GM12878 (cell line): ENCODE measurements around the gene GCK. TPM values are rescaled to one million over a fixed set of nuclear protein-coding genes. Genes with fewer than 3 reads are reported as not detected.

Experiments
- ATAC-seq: fragments of 200-7000 bp; cut with Tn5 transposase; 3 replicates; pipeline ENCODE4 v1.9.1; 2020; ENCODE audit warnings: mild to moderate bottlenecking, moderate library complexity
- BruUV-seq: library from RNA; stranded (reverse); fragments of 400-500 nt; replicated peaks from 2 replicates; lab custom pipeline; 2021; lab: Mats Ljungman, UMichigan
- CTCF ChIA-PET: fragments of 300-600 bp; sonication (Branson Sonifier 250); formaldehyde crosslinking; extraction: SDS; loops from one replicate; lab custom pipeline; 2021; ENCODE audit warnings: inconsistent platforms; lab: Yijun Ruan, JAX
- POLR2A ChIA-PET: fragments of 350-600 bp; formaldehyde crosslinking; extraction: SDS; loops from one replicate; lab custom pipeline; 2021; ENCODE audit warnings: inconsistent platforms; lab: Charles Lee
- RAD21 ChIA-PET: fragments of 300-600 bp; sonication (Branson Sonifier 250); formaldehyde crosslinking; loops from one replicate; lab custom pipeline; 2023; ENCODE audit warnings: antibody characterized with exemption; ENCODE audit not compliant: unreplicated experiment; lab: Charles Lee
- SMC1A ChIA-PET: fragments of 300-600 bp; sonication (Branson Sonifier 250); formaldehyde crosslinking; loops from one replicate; lab custom pipeline; 2023; ENCODE audit not compliant: unreplicated experiment, uncharacterized antibody; lab: Charles Lee
- DNase-seq: peaks from one replicate; pipeline ENCODE4 v3.0.0-alpha.2; 2011; ENCODE audit warnings: low read depth, low spot score
- FAIRE-seq: peaks from 3 replicates; lab custom pipeline; 2011; peaks lifted over from hg19 to GRCh38; lab: Jason Lieb, UNC
- H2AFZ ChIP-seq: 2 replicates; pipeline ENCODE4 v1.6.0; 2011; ENCODE audit warnings: low read depth, low read length, control low read depth; ENCODE audit not compliant: control insufficient read depth
- H3K27ac ChIP-seq: 2 replicates; pipeline ENCODE4 v1.5.1; 2011; ENCODE audit warnings: control low read depth; ENCODE audit not compliant: control insufficient read depth, insufficient read depth
- H3K27me3 ChIP-seq, 2 experiments: replicated peaks in 1 of 2; 2 replicates each; pipeline versions ENCODE4 v1.6.0 to v1.6.1; 2011; ENCODE audit warnings: low read length in 1 of 2; ENCODE audit not compliant: control insufficient read depth in 2 of 2, insufficient read depth in 2 of 2
- H3K36me3 ChIP-seq, 2 experiments: 2 replicates each; pipeline ENCODE4 v1.5.1; 2011; ENCODE audit warnings: low read length in 1 of 2; ENCODE audit not compliant: control insufficient read depth in 2 of 2, insufficient read depth in 2 of 2
- H3K4me1 ChIP-seq: 2 replicates; pipeline ENCODE4 v1.6.1; 2011; ENCODE audit warnings: mild to moderate bottlenecking, low read length, moderate library complexity, mixed read lengths; ENCODE audit not compliant: control insufficient read depth, insufficient read depth
- H3K4me2 ChIP-seq: 2 replicates; pipeline ENCODE4 v1.6.0; 2011; ENCODE audit warnings: control low read depth; ENCODE audit not compliant: control insufficient read depth, insufficient read depth
- H3K4me3 ChIP-seq: fragments of 200-600 bp; sonication (generic); 2 replicates; pipeline ENCODE4 v1.5.1; 2016
- H3K79me2 ChIP-seq: 2 replicates; pipeline ENCODE4 v1.6.0; 2011; ENCODE audit warnings: low read length; ENCODE audit not compliant: control insufficient read depth, insufficient read depth
- H3K9ac ChIP-seq: 2 replicates; pipeline ENCODE4 v1.8.0; 2011; ENCODE audit warnings: low read length, control low read depth, mixed read lengths; ENCODE audit not compliant: control insufficient read depth, insufficient read depth
- H3K9me3 ChIP-seq: replicated peaks from 3 replicates; pipeline ENCODE4 v1.5.1; 2011; ENCODE audit warnings: mild to moderate bottlenecking, low read length; ENCODE audit not compliant: control insufficient read depth, insufficient read depth
- H4K20me1 ChIP-seq: 2 replicates; pipeline ENCODE4 v1.6.0; 2011; ENCODE audit not compliant: control insufficient read depth, insufficient read depth
- CREM ChIP-seq: IDR thresholded peaks from 2 replicates; pipeline ENCODE4 v1.6.1; 2014; ENCODE audit warnings: antibody characterized with exemption, low read depth
- PML ChIP-seq: IDR thresholded peaks from 2 replicates; pipeline ENCODE4 v1.6.1; 2012; ENCODE audit warnings: low read length, inconsistent platforms
- POLR2A ChIP-seq: IDR thresholded peaks from 2 replicates; pipeline ENCODE4 v1.6.1; 2011; ENCODE audit warnings: low read depth, mild to moderate bottlenecking, low read length
- SMC3 ChIP-seq: IDR thresholded peaks from 2 replicates; pipeline ENCODE4 v1.6.1; 2011; ENCODE audit warnings: low read length, improper control_type of control experiment, borderline replicate concordance
- SRF ChIP-seq, 2 experiments: IDR thresholded peaks; 2 replicates each; pipeline ENCODE4 v1.6.1; 2011; ENCODE audit warnings: low read depth in 2 of 2, low read length in 2 of 2, mild to moderate bottlenecking in 1 of 2, moderate library complexity in 1 of 2
- WGBS: methylation state at CpG from one replicate; pipeline ENCODE4 v1.1.6; 2016; ENCODE audit warnings: low lambda C conversion rate; ENCODE audit not compliant: insufficient replicate concordance, insufficient coverage; ENCODE audit errors: missing lambda C conversion rate; 5-methylcytosine and 5-hydroxymethylcytosine counted together
- in situ Hi-C: fragments of 300-500 bp; cut with MboI; formaldehyde crosslinking; loops from 9 replicates; pipeline ENCODE4 v1.14.3; 2018; ENCODE audit warnings: mixed read lengths
- intact Hi-C: fragments of 100-400 bp; cut with micrococcal nuclease; formaldehyde crosslinking; loops from one replicate; pipeline ENCODE4 v1.14.2; 2022; ENCODE audit not compliant: unreplicated experiment
- polyA plus RNA-seq, 11 experiments: library from polyadenylated mRNA; depleted of rRNA in 4 of 11; unstranded in 6 of 11; stranded (reverse) in 5 of 11; fragments of >200 nt; fragmentation: Nextera tagmentation in 4 of 11; fragmentation: Illumina TruSeq in 1 of 11; extraction: Ambion mirVana in 4 of 11; extraction: Trizol in 1 of 11; gene quantifications; 1 replicate in 1 of 11; 2 replicates in 10 of 11; pipeline versions ENCODE4 v1.2.1 to v1.2.3, GENCODE V29; 2011 to 2016; ENCODE audit warnings: inconsistent platforms in 2 of 11, missing spikeins in 2 of 11, low read depth in 1 of 11
- total RNA-seq, 4 experiments: library from RNA; depleted of rRNA in 3 of 4; stranded (reverse); fragments of >200 nt in 3 of 4; fragmentation: Illumina TruSeq in 1 of 4; extraction: Trizol in 1 of 4; gene quantifications; 2 replicates each; pipeline versions ENCODE4 v1.2.1 to v1.2.3, GENCODE V29; 2013 to 2021
- TF ChIP-seq, protein P1 (sequence below): fragments of 450-650 bp; IDR thresholded peaks from 2 replicates; pipeline ENCODE4 v1.6.1; 2016; ENCODE audit warnings: mild to moderate bottlenecking
- TF ChIP-seq, protein P2 (sequence below): IDR thresholded peaks from 2 replicates; pipeline ENCODE4 v1.6.1; 2012; ENCODE audit warnings: low read length, inconsistent platforms

GCK gene
- total and polyA plus RNA-seq, 10 of the 15 experiments (the other 5 are each of a cell fraction or from before 2014, with no cell fraction given): 0.06 to 0.16 TPM; not detected in 8

DNA sequence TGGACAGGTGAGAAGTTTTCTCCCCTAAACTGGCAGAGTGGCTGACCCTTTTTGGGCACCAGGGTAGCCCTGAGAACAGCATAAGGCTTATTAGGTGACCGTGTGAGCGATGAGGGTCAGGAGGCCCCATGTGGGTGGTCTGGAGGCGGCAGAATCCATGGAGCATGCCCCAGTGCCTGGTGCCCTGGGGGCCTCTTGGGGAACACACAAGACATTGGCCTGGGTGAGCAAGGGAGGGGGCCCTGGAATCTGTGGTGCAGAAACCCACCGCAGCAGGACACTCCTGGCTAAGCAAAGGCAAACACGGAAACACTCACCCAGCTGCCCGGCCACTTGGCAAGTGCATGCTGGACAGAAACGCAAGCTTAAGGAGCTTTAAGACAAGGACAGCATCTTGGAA is 41.0 kb upstream of the GCK start:
- H3K27me3 ChIP-seq: no peaks in the 10 kb centered on the region
- H3K9ac ChIP-seq: no peak overlapping the region
- in situ Hi-C loops (no loop called here), intact Hi-C loops (no loop called here)
- ChIA-PET SMC1A (no interaction called here), RAD21 (no interaction called here), CTCF (interaction anchor here (1.9 kb wide), 1 partner anchor 11 kb away, joined by 5 read pairs; no protein-coding TSS in a partner anchor), POLR2A (no interaction called here)
- no peak for ATAC-seq
- H3K27ac ChIP-seq: no peak overlapping the region
- TF ChIP-seq CREM (no peak), SRF (IDR thresholded peaks at IDR 0.05; ENCODE audit: low read depth in 2 of 2, low read length in 2 of 2) (no peak), SMC3 (no peak), PML (no peak), POLR2A (no peak)
- TF ChIP-seq, protein P1, sequence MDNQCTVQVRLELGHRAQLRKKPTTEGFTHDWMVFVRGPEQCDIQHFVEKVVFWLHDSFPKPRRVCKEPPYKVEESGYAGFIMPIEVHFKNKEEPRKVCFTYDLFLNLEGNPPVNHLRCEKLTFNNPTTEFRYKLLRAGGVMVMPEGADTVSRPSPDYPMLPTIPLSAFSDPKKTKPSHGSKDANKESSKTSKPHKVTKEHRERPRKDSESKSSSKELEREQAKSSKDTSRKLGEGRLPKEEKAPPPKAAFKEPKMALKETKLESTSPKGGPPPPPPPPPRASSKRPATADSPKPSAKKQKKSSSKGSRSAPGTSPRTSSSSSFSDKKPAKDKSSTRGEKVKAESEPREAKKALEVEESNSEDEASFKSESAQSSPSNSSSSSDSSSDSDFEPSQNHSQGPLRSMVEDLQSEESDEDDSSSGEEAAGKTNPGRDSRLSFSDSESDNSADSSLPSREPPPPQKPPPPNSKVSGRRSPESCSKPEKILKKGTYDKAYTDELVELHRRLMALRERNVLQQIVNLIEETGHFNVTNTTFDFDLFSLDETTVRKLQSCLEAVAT: no peak
- TF ChIP-seq, protein P2, sequence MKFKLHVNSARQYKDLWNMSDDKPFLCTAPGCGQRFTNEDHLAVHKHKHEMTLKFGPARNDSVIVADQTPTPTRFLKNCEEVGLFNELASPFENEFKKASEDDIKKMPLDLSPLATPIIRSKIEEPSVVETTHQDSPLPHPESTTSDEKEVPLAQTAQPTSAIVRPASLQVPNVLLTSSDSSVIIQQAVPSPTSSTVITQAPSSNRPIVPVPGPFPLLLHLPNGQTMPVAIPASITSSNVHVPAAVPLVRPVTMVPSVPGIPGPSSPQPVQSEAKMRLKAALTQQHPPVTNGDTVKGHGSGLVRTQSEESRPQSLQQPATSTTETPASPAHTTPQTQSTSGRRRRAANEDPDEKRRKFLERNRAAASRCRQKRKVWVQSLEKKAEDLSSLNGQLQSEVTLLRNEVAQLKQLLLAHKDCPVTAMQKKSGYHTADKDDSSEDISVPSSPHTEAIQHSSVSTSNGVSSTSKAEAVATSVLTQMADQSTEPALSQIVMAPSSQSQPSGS: no peak
- H3K36me3 ChIP-seq: no peaks in the 10 kb centered on the region
- no peak for FAIRE-seq
- H3K9me3 ChIP-seq: no peaks in the 10 kb centered on the region
- WGBS: 39% methylated on average over 7 of the region's 7 CpGs
- no peaks in the 10 kb centered on the region for H4K20me1 ChIP-seq
- no peak for DNase-seq
- no TSS peak for BruUV-seq
- no peak overlapping the region for H3K4me3 ChIP-seq
- no peaks in the 10 kb centered on the region for H3K4me1 ChIP-seq
- H3K4me2 ChIP-seq: no peak overlapping the region
- no peak overlapping the region for H2AFZ ChIP-seq
- no peaks in the 10 kb centered on the region for H3K79me2 ChIP-seq
